GM19238 (cell line): ENCODE measurements around the gene NPAS1.
"Not testable (repeated sequence)": the region's sequence is repeated elsewhere in the genome, so short reads cannot be mapped to it uniquely, and the experiment has no call there.

Experiments used
- DNase-seq: peaks from one replicate; pipeline ENCODE4 v3.0.0; 2011; ENCODE audit warnings: low spot score; ENCODE audit not compliant: insufficient read length

NPAS1 gene

DNA sequence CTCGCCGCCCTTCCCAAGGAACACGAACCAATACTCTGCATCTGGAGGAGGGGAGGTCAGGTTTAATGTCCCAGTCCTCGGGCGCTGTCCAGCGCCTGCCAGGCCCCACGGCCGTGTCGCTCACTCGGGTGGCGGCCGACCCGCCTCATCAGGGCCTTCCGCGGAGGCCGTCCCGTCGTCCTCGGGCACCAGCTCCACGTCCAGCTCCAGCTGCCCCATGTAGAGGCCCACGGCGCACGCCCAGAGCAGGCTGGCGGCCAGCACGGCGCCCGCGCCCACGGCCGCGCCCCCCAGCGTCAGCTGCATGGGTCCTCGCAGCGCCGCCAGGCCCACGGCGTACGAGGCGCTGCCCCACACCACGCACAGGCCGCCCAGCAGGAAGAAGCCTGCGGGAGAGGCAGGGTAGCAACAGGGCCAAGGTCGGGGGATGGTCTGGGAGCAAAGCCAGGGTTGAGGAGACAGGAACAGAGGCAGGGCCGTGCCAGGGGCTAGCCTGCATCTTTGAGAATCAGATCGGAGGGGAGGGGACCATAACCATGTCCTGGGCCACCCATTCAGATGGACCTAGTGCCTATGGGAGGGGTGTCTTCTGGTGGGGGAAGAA lies 26.3 kb downstream of the NPAS1 start:
- DNase-seq, result no peak

DNA sequence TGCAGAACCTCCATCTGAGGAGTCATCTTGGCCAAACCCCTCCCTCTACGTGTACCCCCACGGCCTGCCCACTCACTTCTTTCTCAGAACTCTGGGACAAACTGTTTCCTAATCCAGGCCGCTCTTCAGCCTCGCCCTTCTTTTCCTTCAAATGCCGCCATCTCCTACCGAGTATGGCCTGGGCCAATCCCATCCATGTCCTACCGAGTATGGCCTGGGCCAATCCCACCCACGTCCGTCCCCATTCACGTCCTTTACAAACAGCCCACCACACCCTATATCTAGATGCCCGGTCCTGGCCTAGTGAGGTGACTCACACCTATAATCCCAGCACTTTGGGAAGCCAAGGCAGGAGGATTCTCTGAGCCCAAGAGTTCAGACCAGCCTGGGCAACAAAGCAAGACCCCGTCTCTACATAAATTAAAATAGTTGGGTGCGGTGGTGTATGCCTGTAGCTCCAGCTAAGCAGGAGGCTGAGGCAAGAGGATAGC lies 27.7 kb downstream of the NPAS1 start:
- no peak for DNase-seq

DNA sequence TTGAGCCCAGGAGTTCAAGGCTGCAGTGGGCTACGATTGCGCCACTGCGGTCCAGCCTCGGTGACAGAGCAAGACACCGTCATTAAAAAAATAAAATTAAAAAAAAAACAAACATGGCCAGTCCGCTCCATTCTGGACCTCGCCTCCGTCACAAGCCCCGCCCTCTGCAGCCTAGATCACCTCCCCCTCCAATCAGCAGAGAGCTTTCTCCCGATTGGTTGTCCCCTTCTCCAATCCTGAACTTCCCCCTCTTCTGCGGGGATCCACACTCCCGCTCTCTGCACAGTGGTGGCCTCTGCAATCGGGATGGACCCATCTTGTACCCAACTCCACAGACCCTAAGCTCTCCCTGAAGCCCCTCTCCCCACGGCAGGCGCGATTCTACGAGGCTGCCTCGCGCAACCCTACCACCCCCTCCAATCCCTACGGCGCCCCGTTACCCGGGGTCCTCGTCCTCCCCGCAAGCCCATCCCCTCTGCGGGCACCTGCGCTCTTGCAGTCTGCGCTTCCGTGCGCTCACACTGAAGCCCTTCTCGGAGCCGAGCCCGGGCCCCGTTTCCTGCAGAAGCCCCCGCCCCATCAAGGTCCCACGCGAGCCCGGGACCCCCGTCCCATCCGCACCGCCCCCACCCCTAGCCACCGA lies 28.2 kb downstream of the NPAS1 start:
- DNase-seq, result peak; percentile 97

DNA sequence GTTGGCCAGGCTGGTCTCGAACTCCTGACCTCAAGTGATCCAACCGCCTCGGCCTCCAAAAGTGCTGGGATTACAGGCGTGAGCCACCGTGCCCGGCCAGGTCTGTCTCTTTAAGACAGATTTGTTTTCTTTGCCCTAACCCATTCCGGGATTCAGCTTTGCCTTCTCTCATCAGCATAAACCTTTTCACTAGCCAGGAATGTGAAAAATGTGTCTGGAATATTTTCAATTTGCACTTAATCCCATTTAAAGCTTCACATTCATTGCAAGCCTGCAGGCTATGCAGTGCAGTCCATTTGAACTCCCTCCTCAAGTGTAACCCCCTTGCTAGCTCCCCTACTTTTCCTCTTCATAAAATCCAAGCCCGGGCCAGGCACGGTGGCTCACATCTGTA lies 29.7 kb downstream of the NPAS1 start:
- DNase-seq, result no peak

DNA sequence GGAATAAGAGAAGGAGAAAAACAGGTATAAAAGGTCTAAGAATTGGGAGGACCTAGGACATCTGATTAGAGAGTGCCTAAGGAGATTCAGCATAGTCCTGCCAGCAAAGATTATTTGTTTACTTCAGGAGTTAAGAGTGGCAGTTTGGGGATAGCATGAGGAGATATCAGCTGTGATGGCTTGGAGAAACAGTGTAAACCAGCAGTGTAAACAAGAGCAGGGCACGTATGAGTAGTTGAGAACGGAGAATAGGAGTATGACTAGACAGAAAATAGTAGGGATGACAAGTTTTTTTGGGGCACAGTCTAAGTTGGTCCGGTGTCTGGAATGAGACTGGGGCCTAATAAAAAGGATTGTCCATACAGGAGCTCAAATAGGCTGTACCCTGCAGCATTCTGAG lies 30.9 kb downstream of the NPAS1 start:
- not testable (repeated sequence) for DNase-seq

DNA sequence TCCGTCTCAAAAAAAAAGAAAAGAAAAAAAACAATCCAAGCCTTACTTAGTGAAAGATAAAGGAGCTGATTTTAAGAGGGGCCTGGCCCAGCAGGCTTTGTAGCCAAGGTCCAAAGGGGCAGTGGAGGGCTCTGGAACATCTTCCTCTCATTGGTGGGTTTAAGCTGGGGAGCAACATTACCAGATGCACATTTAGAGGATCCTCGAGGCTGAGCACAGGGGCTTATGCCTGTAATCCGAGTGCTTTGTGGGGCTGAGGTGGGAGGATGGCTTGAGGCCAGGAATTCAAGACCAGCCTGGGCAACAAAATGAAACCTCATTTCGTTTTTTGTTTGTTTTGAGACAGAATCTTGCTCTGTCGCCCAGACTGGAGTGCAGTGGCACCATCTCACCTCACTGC lies 36.8 kb downstream of the NPAS1 start:
- no peak for DNase-seq

DNA sequence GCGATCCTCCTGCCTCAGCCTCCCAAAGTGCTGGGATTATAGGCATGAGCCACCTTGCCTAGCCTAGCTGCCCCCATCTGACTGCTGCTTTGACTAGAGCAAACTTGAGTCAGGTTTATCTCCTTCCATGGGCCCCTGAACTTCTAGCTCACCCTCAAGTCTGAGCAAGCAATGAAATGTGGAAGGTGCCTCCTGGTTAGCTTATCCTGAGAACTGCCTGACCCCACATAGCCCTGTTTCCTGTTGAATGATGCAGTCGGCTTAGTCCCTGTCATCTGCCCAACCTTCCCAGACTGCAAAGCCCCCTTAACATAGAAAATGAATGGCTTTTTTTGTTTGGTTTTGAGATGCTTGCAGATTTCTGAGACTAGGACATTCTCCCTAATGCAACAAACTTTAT lies 37.7 kb downstream of the NPAS1 start:
- DNase-seq, result no peak

DNA sequence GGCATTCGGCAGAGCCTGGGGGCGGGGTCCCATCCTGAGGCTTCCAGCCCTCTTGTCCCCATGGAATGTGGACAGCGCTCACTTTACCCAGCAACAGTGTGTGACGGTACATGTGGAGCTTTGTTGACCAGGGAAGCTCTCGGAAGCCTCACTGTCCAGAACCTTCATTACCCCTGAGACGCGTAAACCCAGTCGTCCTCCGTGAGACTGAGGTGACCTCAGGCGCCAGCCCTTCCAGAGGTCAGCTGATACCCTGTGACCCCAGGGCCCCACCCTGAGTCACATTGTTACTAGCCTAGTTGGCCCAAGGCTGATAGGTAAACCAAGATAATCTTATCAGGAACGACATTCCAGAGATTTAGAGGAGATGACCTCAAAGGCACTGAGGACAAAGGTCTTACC lies 39.0 kb downstream of the NPAS1 start:
- DNase-seq, result no peak

DNA sequence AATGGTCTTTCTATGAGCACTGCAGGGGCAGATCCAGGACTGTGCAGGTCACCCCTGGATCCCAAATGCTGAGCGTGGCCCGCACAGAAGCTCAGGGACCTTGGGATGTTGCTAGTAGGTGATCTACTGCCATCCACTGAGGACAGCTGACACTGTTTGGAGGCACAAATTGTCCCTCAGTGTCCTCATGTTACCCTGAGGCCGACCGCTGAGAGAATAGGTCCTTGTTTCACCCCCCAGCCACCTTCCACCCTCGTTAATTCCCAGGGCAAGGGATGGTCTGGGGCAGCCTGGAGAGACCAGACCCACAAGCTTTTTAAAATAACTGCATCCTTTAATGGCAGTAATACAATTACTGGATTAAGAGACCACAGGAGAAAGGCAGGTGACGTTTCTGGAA lies 44.2 kb downstream of the NPAS1 start:
- DNase-seq, result no peak

DNA sequence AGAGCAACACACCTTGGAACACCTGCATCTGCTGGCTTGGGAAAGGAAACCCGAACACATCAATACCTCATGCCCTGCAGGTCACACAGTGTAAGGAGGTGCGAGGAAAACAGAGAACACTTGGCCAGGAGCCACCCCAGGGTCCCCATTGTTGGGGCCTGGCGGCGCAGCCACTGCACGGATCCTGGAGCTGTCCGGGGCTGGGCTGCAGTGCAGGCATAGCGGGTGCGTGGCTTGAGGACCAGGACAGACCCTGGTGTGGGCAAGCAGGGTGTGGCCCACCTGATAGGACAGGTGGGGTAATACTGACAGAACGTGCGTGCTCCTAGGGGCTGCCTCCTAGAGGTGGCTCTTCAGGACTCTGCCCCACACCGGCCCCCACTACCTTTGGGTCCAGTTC lies 45.6 kb downstream of the NPAS1 start:
- DNase-seq, result no peak

DNA sequence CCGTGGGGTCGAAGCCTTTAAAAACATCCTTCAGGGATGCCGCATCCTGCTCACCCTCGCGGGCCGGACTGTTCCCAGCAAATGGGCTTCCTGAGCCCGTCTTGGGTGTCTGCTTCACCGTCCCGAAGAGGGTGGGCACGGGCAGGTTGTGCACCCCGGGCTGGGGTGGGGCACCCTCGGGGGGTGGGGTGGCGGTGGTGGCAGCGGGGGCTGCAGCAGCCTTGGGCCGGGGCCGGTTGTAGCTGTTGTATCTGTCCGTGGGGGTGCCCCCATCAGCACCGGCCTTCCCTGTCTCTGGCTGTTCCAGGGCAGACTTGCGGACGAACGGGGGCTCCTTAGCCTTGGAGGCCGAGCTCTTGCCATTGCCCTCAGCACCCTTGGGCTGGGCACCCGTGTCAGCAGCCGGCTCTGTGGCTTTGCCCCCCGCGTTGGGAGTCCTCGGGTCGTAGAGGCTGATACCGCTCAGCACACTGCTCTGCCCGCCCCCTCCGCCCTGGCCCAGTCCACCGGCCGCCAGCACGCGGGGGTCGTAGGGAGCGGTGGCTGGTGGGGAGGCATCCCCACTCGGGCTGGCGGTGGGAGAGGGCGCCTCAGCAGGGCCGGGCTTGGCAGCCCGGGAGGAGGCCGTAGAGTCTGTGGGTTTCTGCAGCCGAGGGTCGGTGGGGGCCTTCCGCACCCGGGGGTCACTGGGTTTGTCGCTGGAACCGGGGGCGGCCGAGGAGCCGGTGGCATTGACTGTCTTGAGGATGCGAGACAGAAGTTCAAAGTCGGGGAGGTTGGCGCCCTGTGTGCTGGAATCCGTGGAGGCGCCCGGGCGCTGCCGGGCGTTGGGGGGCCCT lies 47.0 kb downstream of the NPAS1 start:
- no peak for DNase-seq

DNA sequence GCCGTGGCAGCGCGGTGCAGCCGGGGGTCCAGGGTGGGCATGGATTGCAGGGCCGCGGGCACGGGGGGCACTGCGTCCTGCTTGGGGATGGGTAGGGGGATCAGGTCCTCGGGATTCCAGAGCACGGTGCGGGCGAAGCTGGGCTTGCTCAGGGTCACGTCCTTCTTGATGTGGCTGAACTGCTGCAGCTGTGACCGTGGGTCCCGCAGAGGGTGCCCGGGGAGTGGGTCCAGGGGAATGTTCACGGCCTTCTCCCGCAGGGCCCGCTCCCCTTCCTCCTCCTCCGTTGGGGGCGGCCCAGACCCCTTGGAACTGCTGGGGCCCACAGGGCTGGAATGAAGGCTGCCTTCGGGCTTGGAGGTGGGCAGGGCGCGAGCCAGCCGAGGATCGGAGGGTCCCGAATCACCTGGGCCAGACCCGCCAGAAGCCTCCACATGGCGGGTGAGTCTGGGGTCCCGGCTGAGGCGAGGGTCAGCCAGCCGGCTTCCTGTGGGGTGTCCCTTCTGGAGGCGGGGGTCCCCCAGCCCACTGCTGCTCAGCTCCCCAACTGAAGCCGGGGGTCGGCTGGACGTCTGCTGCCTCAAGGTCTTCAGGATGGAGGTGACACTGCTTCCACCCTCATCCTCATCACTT lies 47.7 kb downstream of the NPAS1 start:
- no peak for DNase-seq

DNA sequence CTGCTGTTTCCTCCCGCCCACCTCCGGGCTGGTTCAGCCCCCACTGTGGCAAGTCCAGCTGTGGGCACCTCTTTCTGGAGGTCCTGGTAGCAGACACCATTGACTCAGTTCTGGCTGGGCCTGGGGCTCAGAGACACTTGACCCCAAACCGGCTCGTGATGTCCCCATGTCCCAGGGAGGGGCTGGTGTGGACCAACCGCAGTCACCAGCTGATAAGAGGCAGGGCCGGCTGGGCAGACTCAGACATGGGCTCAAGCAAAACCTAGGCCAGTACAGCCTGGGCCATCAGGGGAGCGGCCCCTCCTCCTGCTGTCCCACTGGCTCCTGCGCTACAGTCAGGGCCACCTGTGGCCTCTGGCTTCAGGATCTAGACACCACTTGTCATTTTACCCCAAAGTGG lies 48.6 kb downstream of the NPAS1 start:
- no peak for DNase-seq

DNA sequence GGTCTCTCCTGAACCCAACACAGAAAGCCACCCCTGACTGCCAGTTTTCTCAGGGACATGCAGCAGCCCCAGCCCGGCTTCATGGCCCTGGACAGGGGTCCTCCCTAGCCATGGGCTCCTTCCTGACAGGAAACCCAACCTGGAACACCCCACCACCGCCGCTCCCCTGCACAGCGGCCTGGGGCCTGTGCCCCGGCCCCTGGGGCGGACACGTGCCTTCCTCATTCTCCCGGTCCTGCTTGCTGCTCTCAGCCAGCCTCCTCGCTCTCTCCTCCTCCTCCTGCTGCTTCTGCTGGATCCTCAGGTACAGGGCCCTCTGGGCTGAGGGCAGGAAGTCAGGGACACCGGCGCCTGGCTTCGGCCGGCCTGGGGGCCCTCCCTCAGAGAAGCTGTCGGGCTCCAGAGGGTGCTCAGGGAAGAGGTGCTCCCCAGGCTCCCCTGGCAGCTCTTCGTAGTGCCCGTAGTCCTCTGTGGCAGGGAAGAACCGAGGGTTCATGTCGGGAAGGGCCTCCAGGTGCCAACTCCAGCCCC lies 49.3 kb downstream of the NPAS1 start:
- DNase-seq, result no peak

DNA sequence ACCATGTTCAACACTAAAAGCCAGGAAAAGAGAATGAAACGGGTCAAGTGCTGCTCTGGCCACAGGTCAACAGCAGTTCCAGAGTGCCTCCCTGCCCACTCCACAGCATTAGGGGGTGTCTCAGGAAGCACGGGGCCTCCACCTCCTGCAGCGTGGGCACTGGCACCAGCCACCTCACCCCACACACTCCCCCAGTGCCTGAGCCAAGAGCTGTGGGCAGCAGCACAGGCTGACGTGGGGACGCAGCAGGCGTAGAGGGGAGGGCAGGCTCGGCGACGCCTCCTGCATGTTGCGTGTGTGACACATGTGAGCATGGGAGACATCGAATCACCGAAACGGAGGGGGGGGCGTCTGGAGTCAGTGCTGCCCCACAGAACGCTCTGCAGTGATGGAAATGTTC lies 50.2 kb downstream of the NPAS1 start:
- DNase-seq, result no peak

DNA sequence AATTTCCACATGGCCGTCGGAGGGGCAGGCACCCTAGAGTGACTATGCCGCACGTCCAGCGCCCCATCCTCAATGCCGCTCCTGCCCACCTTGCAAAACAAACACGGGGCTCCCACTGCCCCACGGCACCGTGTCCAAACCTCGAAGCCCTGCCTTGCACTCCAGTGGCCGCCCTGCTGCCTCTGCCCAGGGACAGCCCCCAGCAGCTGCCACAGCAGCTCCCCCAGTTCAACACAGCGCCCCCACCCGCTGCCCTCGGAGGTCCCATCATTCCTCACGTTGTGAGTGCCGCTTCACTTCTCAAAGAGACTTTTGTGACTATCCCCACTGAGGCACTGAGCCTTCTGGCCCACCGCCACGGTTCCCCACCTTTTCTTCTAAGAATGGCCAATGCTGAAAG lies 51.1 kb downstream of the NPAS1 start:
- no peak for DNase-seq

DNA sequence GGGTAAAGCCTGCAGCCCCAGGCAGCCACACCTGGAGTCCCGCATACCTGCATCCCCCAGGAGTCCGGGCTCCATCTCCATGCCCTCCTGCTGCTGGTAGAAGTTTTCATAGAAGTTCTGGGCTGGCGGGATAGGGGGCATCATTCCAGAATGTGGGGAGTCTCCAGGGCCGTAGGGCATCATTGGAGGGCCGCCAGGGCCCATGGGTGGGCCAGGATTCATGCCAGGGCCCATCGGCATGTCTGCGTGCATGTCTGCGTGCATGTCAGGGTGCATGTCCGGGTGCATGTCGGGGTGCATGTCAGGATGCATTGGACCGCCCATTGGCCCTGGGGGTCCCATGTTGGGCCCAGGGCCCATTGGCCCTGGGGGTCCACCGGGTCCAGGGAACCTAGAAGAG lies 52.1 kb downstream of the NPAS1 start:
- no peak for DNase-seq

DNA sequence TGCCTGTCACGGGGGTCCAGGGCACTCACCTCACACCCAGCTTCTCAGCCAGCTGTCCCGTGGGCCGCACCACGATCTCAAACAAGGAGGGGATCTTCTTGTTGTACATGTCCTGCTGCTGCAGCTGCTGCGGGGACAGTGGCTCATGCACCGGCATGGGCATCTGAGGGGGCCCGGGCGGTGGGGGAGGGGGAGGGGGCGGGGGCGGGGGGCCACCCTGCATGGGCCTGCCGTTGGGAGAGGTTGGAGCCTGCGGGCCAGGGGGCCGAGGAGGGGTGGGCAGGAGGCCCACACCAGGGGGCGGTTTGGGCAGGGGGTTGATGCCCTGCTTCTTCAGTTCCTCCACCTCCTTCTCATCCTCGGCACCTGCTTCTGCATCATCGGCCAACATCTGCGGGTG lies 52.7 kb downstream of the NPAS1 start:
- DNase-seq, result no peak

DNA sequence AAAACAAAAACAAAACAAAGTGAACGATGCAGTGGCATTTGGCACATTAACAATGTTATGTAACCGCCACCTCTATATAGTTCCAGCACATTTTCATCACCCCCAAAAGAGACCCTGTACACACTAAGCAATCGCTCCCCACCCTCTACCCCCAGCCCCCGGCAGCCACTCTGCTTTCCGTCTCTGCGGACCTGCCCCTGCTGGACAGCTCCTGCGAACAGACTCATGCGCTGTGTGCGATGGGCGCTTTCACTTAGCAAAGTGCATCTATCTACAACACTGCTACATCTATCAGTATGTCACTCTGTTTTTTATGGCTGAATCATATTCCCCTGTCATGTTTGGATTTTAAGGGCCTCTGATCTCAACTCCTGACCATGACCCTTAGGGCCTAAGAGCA lies 53.9 kb downstream of the NPAS1 start:
- DNase-seq, result no peak

DNA sequence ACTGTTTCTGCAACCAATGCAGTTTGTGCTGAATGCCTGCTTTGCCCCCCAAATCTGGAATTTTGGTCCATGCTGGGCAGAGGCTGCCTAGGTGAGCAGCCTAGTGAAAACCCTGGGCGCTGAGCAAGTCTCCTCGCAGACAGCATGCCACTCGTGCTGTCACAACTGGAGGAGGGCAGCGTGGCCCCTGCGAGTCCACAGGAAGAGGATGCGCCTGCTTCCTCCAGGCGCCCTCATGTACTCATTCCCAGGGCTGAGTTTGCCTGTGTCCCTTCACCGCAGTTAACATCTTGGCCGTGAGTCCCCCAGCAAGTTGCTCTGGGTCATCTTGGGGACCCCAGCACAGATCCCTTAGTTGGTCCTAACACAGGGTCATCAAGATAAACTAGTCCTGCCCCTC lies 55.0 kb downstream of the NPAS1 start:
- no peak for DNase-seq

DNA sequence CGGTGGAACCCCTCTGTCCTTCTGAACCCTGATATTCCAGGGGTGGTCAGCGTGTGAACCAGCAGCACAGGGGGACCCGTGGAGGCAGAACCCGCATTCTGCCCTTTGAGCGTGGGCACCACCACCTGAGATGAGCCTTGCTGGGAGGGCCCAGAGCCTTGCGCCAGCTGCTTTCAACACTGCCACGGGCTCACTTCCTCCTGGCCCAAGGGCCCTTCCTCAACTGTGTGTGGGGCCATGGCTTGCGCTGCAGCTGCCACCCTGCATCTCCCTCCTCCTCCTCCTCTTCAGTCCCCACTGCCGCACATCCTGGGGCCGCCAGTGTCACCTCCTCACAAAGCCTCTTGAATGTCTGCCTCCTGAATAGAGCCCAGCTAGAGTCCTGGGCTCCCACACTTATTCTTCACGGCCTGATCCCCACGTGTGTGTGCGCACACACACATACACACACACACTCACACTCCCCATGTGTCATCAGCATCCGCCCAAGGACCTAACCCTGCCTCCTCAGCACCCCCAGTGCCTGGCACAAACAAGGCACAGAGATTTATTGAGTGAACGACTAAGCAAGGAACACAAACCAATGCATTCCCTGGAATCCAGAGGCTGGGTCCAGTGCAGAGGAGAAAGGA lies 55.7 kb downstream of the NPAS1 start:
- no peak for DNase-seq
